HEK293 (cell line): ENCODE measurements around the gene OOSP2.

ENCODE experiments used
- CTCF ChIA-PET: fragments of 350-600 bp; formaldehyde crosslinking; extraction: SDS; loops from one replicate; lab custom pipeline; 2021; ENCODE audit warnings: antibody characterized with exemption; lab: Yijun Ruan, JAX
- POLR2A ChIA-PET: fragments of 300-600 bp; formaldehyde crosslinking; extraction: SDS; loops from one replicate; lab custom pipeline; 2020; ENCODE audit warnings: antibody characterized with exemption, inconsistent platforms; lab: Yijun Ruan, JAX
- H3K27ac ChIP-seq: fragments of 200-500 bp; sonication (Bioruptor generic); 2 replicates; pipeline ENCODE4 v1.5.1; 2014; ENCODE audit warnings: low read depth, low read length, control low read depth, inconsistent platforms; ENCODE audit errors: extremely low read depth
- H3K36me3 ChIP-seq, 2 experiments: fragments of 200-500 bp in 1 of 2; sonication (Bioruptor generic) in 1 of 2; 1 replicate in 1 of 2; 2 replicates in 1 of 2; pipeline ENCODE4 v1.5.1; 2014 to 2017; ENCODE audit warnings: inconsistent platforms in 2 of 2, low read length in 2 of 2; ENCODE audit not compliant: control insufficient read depth in 2 of 2, insufficient read depth in 1 of 2
- H3K4me1 ChIP-seq: fragments of 200-500 bp; sonication (Bioruptor generic); 2 replicates; pipeline ENCODE4 v1.5.1; 2014; ENCODE audit warnings: mild to moderate bottlenecking, low read length, inconsistent platforms; ENCODE audit not compliant: control insufficient read depth, insufficient read depth
- H3K4me3 ChIP-seq: 2 replicates; pipeline ENCODE4 v1.5.1; 2011; ENCODE audit warnings: low read depth, mild to moderate bottlenecking, control low read depth, low read length, moderate library complexity
- H3K9me3 ChIP-seq: fragments of 200-500 bp; sonication (Bioruptor generic); 2 replicates; pipeline ENCODE4 v1.5.1; 2014; ENCODE audit warnings: low read depth, low read length, inconsistent platforms; ENCODE audit not compliant: control insufficient read depth, insufficient read depth
- ATF2 ChIP-seq: fragments of 450-650 bp; formaldehyde crosslinking; IDR thresholded peaks from 2 replicates; pipeline ENCODE4 v1.5.1; 2016; ENCODE audit warnings: missing biosample characterization, missing genetic modification characterization, low read depth
- BCL11B ChIP-seq: fragments of 450-650 bp; formaldehyde crosslinking; IDR thresholded peaks from 2 replicates; pipeline ENCODE4 v1.5.1; 2016; ENCODE audit warnings: low read depth, missing biosample characterization, missing genetic modification characterization
- PBX3 ChIP-seq: sonication (generic); formaldehyde crosslinking; IDR thresholded peaks from 2 replicates; pipeline ENCODE4 v1.8.1; 2022; ENCODE audit warnings: mild to moderate bottlenecking, moderate library complexity, missing genetic modification reagents
- REST ChIP-seq: fragments of 450-650 bp; formaldehyde crosslinking; IDR thresholded peaks from 2 replicates; pipeline ENCODE4 v1.5.1; 2016; ENCODE audit warnings: missing biosample characterization, missing genetic modification characterization
- SALL2 ChIP-seq: fragments of 450-650 bp; formaldehyde crosslinking; IDR thresholded peaks from 2 replicates; pipeline ENCODE4 v1.5.0; 2017; ENCODE audit warnings: missing biosample characterization, mild to moderate bottlenecking, missing genetic modification characterization, borderline replicate concordance
- SCRT2 ChIP-seq: fragments of 450-650 bp; formaldehyde crosslinking; IDR thresholded peaks from 2 replicates; pipeline ENCODE4 v1.5.1; 2016; ENCODE audit warnings: missing biosample characterization, missing genetic modification characterization
- ZFP37 ChIP-seq: fragments of 450-650 bp; formaldehyde crosslinking; IDR thresholded peaks from 2 replicates; pipeline ENCODE4 v1.5.1; 2016; ENCODE audit warnings: missing biosample characterization, missing genetic modification characterization
- ZFP41 ChIP-seq: fragments of 450-650 bp; formaldehyde crosslinking; IDR thresholded peaks from 2 replicates; pipeline ENCODE4 v1.5.1; 2016; ENCODE audit warnings: missing biosample characterization, missing genetic modification characterization, borderline replicate concordance
- ZNF121 ChIP-seq: fragments of 450-650 bp; formaldehyde crosslinking; IDR thresholded peaks from 2 replicates; pipeline ENCODE4 v1.5.1; 2016; ENCODE audit warnings: missing biosample characterization, missing genetic modification characterization
- ZNF169 ChIP-seq: fragments of 450-650 bp; formaldehyde crosslinking; IDR thresholded peaks from 2 replicates; pipeline ENCODE4 v1.5.1; 2016; ENCODE audit warnings: missing biosample characterization, missing genetic modification characterization
- ZNF202 ChIP-seq: fragments of 450-650 bp; formaldehyde crosslinking; IDR thresholded peaks from 2 replicates; pipeline ENCODE4 v1.5.1; 2016; ENCODE audit warnings: missing biosample characterization, missing genetic modification characterization, borderline replicate concordance
- ZNF24 ChIP-seq: fragments of 450-650 bp; formaldehyde crosslinking; IDR thresholded peaks from 2 replicates; pipeline ENCODE4 v1.5.1; 2016; ENCODE audit warnings: missing biosample characterization, missing genetic modification characterization
- ZNF335 ChIP-seq: fragments of 450-650 bp; formaldehyde crosslinking; conservative IDR thresholded peaks from 2 replicates; pipeline ENCODE4 v1.5.1; 2016; ENCODE audit warnings: missing biosample characterization, missing genetic modification characterization
- ZNF426 ChIP-seq: fragments of 450-650 bp; formaldehyde crosslinking; IDR thresholded peaks from 2 replicates; pipeline ENCODE4 v1.5.1; 2017; ENCODE audit warnings: missing biosample characterization, missing genetic modification characterization, mild to moderate bottlenecking, inconsistent platforms, moderate library complexity
- ZNF488 ChIP-seq: fragments of 450-650 bp; formaldehyde crosslinking; IDR thresholded peaks from 2 replicates; pipeline ENCODE4 v1.5.1; 2016; ENCODE audit warnings: missing biosample characterization, missing genetic modification characterization
- ZNF585B ChIP-seq: fragments of 450-650 bp; formaldehyde crosslinking; IDR thresholded peaks from 2 replicates; pipeline ENCODE4 v1.5.1; 2016; ENCODE audit warnings: missing biosample characterization, missing genetic modification characterization
- ZNF610 ChIP-seq: fragments of 450-650 bp; formaldehyde crosslinking; IDR thresholded peaks from 2 replicates; pipeline ENCODE4 v1.5.1; 2016; ENCODE audit warnings: missing biosample characterization, missing genetic modification characterization, borderline replicate concordance
- ZNF623 ChIP-seq: fragments of 450-650 bp; formaldehyde crosslinking; IDR thresholded peaks from 2 replicates; pipeline ENCODE4 v1.5.1; 2016; ENCODE audit warnings: missing biosample characterization, missing genetic modification characterization
- ZNF658 ChIP-seq: fragments of 450-650 bp; formaldehyde crosslinking; IDR thresholded peaks from 2 replicates; pipeline ENCODE4; 2016; ENCODE audit warnings: missing biosample characterization, missing genetic modification characterization
- ZNF692 ChIP-seq: fragments of 450-650 bp; formaldehyde crosslinking; IDR thresholded peaks from 2 replicates; pipeline ENCODE4 v1.5.1; 2016; ENCODE audit warnings: missing biosample characterization, missing genetic modification characterization
- ZNF701 ChIP-seq: fragments of 450-650 bp; formaldehyde crosslinking; IDR thresholded peaks from 2 replicates; pipeline ENCODE4 v1.5.1; 2016; ENCODE audit warnings: missing biosample characterization, missing genetic modification characterization
- ZSCAN5A ChIP-seq: fragments of 450-650 bp; formaldehyde crosslinking; IDR thresholded peaks from 2 replicates; pipeline ENCODE4 v1.5.1; 2016; ENCODE audit warnings: missing biosample characterization, missing genetic modification characterization

The OOSP2 gene

GRCh38 chr11:60040109-60040508 lies at the start of gene OOSP2:
Gene OOSP2, plus strand, starts transcription at chr11:60040409. Its CDS starts 51 bp downstream, at chr11:60040460.
- CTCF ChIA-PET = interaction anchor here (0.5 kb wide), 1 partner anchor 122 kb away, joined by 3 read pairs; no protein-coding TSS in a partner anchor
- H3K36me3 ChIP-seq = no peaks in the 10 kb centered on the region

GRCh38 chr11:59990421-59990820 lies 49.8 kb upstream of the OOSP2 start:
- TF ChIP-seq PBX3 (CRISPR knock-in tag) (no peak), ZNF488 (tag by site-specific recombination) (no peak), ZNF701 (tag by site-specific recombination) (no peak), ZNF335 (tag by site-specific recombination) (no peak), ZSCAN5A (no peak), ZNF610 (tag by site-specific recombination) (no peak), ZNF658 (no peak), ZNF692 (no peak), SCRT2 (no peak), SALL2 (tag by site-specific recombination) (no peak)
- H3K9me3 ChIP-seq = no peaks in the 10 kb centered on the region
- ChIA-PET POLR2A (no interaction called here), CTCF (no interaction called here)
- H3K27ac ChIP-seq = no peak overlapping the region
- H3K4me1 ChIP-seq = no peaks in the 10 kb centered on the region
- no peaks in the 10 kb centered on the region for H3K36me3 ChIP-seq
- no peak overlapping the region for H3K4me3 ChIP-seq

More at GRCh38 chr11:60040109-60040508, at the start of gene OOSP2:
- H3K27ac ChIP-seq = no peak within 1 kb of the TSS
- POLR2A ChIA-PET = no interaction called here
- H3K4me1 ChIP-seq = no peaks in the 10 kb centered on the region
- TF ChIP-seq ATF2 (no peak), ZNF202 (tag by site-specific recombination) (no peak), ZFP37 (tag by site-specific recombination) (no peak), ZFP41 (tag by site-specific recombination) (no peak), ZNF24 (tag by site-specific recombination) (no peak), ZNF121 (tag by site-specific recombination) (no peak), ZNF426 (tag by site-specific recombination) (no peak), ZNF585B (tag by site-specific recombination) (no peak), REST (tag by site-specific recombination) (no peak), ZNF169 (tag by site-specific recombination) (no peak), ZNF623 (tag by site-specific recombination) (no peak), BCL11B (tag by site-specific recombination) (no peak)
- H3K4me3 ChIP-seq = no peak within 1 kb of the TSS
- no peaks in the 10 kb centered on the region for H3K9me3 ChIP-seq
